Coronary artery (tissue), 2 donors: Measurements from ENCODE around the gene SYT14.

ENCODE experiments used
- DNase-seq: peaks from one replicate; pipeline ENCODE4 v3.0.0-alpha.2; 2017; ENCODE audit warnings: low spot score
- H3K27ac ChIP-seq, 2 donors: fragments of 200-600 bp; sonication (generic); one replicate each; pipeline ENCODE4 v1.5.1; 2016 to 2019
- H3K4me3 ChIP-seq: fragments of 200-600 bp; sonication (generic); 2 replicates; pipeline ENCODE4 v1.5.1; 2016; ENCODE audit warnings: mild to moderate bottlenecking, moderate library complexity
- TF ChIP-seq, protein P1 (sequence below): fragments of 200-600 bp; sonication (generic); IDR thresholded peaks from one replicate; pipeline ENCODE4 v1.5.1; 2019; ENCODE audit warnings: antibody characterized with exemption

SYT14 gene

DNA sequence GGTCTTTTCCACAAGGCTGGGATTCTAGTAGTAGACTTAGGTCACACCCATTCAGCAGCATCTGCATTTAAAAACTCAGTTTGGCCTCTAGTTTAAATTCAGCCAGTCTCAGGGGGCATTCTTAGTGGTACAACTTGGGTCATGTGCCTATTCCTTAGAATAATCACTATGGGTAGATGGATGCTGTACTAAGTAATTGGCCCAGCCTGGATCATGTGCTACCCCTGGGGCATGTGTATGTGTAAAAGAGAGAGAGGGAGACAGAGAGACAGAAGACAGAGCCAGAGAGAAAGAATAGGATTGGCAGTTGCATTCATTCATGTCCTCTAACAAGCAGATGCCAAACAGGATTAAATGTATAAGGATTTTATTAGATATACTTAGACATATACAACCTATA, 13.6 kb upstream of the SYT14 start:
- TF ChIP-seq, protein P1, sequence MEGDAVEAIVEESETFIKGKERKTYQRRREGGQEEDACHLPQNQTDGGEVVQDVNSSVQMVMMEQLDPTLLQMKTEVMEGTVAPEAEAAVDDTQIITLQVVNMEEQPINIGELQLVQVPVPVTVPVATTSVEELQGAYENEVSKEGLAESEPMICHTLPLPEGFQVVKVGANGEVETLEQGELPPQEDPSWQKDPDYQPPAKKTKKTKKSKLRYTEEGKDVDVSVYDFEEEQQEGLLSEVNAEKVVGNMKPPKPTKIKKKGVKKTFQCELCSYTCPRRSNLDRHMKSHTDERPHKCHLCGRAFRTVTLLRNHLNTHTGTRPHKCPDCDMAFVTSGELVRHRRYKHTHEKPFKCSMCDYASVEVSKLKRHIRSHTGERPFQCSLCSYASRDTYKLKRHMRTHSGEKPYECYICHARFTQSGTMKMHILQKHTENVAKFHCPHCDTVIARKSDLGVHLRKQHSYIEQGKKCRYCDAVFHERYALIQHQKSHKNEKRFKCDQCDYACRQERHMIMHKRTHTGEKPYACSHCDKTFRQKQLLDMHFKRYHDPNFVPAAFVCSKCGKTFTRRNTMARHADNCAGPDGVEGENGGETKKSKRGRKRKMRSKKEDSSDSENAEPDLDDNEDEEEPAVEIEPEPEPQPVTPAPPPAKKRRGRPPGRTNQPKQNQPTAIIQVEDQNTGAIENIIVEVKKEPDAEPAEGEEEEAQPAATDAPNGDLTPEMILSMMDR, result no peak
- Histone ChIP-seq H3K27ac (no peak overlapping the region), H3K4me3 (no peak overlapping the region)
- no peak for DNase-seq

DNA sequence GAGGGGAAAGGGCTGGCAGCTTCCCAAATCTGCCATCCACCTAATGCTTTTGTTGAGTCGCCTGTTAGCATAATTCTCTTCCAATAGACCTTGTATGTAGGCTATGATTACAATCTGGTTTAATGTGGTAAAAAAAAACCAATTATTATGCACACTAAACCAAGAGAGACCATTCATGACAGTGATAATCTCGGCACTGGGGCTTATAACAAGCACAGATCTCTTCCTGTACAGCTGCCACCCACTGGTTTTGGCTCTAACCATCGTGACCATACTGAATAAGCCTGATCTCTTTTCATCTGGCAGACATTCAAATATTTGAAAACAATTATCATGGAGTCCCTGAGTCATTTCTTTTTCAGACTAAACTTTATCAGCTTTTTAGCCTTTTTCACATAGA, 12.0 kb upstream of the SYT14 start:
- no peak overlapping the region for H3K27ac ChIP-seq
- TF ChIP-seq, protein P1, result no peak
- no peak for DNase-seq
- H3K4me3 ChIP-seq, result no peak overlapping the region

DNA sequence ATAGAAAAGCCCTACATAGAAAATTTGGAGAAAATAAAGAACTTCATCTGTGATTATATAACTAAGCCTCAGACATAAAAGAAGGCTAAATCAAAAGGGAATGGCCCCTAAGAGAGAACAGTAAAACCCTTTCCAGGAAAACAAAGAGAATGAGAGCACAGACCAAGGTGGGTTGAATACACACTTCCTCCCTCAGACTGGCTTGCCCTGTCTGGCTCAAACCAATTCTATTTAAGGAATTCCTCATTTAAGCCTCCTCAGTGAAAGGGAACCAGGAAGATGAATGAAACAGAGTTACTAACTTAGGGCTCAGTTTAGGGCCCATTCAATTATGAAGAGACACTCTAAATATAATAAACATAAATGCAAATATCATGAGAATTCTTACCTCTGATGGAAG, 10.6 kb upstream of the SYT14 start:
- Histone ChIP-seq H3K4me3 (no peak overlapping the region), H3K27ac (no peak overlapping the region)
- TF ChIP-seq, protein P1, result no peak
- no peak for DNase-seq

DNA sequence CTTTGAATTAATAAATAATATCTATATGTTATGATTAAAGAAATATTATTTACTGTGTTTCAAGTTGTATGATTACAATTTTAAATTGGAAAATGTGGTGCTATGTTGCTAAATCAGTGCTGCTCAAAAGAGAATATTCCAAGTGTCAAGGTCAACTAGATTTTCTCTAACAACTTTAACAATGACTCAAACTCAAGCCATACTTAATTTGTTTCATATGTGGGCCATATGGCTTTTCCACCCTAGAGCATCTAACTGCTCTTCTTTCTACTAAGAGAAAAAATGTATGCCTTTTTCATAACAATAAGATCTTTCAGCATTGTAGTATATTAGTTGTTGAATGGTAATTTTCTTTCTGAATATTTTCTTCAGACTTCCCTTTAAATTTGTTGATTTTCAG, 8.3 kb upstream of the SYT14 start:
- Histone ChIP-seq H3K4me3 (no peak overlapping the region), H3K27ac (no peak overlapping the region)
- TF ChIP-seq, protein P1, result no peak
- DNase-seq, result no peak

DNA sequence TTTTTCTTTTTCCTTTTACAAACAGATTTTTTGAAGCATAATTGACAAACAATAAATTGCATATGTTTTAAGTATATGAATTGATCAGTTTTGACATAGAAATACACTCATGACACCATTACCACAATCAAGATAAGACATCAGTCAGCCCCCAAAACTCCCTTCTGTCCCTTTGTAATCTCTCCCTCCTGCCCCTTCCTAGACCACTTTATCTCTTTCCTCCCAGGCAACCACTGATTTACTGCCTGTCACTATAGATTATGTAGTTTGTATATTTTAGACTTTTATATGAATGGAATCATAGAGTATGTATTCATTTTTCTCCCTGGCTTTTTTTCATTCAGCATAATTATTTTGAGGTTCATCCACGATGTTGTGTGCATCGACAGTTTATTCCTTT, 6.9 kb upstream of the SYT14 start:
- Histone ChIP-seq H3K4me3 (no peak overlapping the region), H3K27ac (no peak overlapping the region)
- DNase-seq, result no peak
- TF ChIP-seq, protein P1, result no peak

DNA sequence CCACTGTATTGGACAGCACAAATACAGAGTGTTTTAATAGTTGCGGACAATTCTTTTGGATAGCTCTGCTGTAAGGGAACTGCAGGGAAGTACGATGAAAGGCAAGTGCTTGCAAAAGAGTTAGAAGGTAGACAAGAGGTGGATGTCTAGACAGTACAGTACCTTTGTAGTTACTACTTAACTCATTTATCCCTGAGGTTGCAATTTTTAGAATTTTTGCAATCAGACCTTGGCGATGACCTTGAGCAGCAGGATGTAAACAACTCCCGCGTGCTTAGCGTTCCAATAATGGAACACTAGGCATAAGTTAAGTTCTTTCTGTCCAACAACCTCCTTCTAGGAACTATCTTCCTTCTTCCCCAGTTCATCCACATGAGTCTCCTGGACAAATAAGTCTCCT, 1.9 kb upstream of the SYT14 start:
- no peak overlapping the region for H3K4me3 ChIP-seq
- H3K27ac ChIP-seq, result no peak overlapping the region
- TF ChIP-seq, protein P1, result no peak
- no peak for DNase-seq

DNA sequence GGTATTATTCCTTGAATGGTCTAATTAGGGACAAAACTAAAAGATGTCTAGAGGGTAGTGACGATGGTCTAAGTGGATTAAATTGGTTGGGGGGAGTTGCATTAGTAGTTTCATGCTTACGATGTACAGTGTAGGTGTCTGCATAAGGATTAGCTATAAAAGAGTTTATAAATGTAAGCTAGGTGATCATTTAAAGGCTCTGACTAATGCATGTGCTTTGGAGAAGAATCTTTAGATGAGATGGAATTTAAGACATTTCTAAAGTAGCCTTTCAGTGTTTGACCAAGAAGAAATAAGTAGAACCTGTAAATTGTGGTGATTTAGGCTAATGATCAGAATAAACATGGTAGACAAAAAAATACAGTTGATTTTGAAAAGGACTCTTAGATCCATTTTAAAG, 7.4 kb downstream of the SYT14 start:
- H3K4me3 ChIP-seq, result no peak overlapping the region
- no peak for DNase-seq
- TF ChIP-seq, protein P1, result no peak
- no peak overlapping the region for H3K27ac ChIP-seq
